HG02610 (cell line): ENCODE results near the gene LIPT1.
"Not testable (repeated sequence)": the region's sequence is repeated elsewhere in the genome, so short reads cannot be mapped to it uniquely, and the experiment has no call there.

Experiments used
- ATAC-seq: cut with Tn5 transposase; IDR thresholded peaks from one replicate; pipeline ENCODE4 v1.9.1; 2021; ENCODE audit warnings: mild to moderate bottlenecking, moderate library complexity; ENCODE audit not compliant: unreplicated experiment

Gene LIPT1

GRCh38 chr2:99154643-99155536 lies at the start of gene LIPT1, which contains the start of gene TSGA10:
TSS of gene LIPT1 (plus strand) at chr2:99154967. CDS start at chr2:99161958, 6,991 bp downstream.
TSS of gene TSGA10 (minus strand) at chr2:99154942. CDS start at chr2:99109439, 45,503 bp downstream.
- ATAC-seq = peak; percentile 95

- ATAC-seq = no peak
Measured at GRCh38 chr2:99106913-99107312, 47.9 kb upstream of the LIPT1 start.

- no peak for ATAC-seq
Measured at GRCh38 chr2:99111236-99111635, 43.5 kb upstream of the LIPT1 start.

- no peak for ATAC-seq
Measured at GRCh38 chr2:99111945-99112344, 42.8 kb upstream of the LIPT1 start.

- no peak for ATAC-seq
Measured at GRCh38 chr2:99112617-99113016, 42.1 kb upstream of the LIPT1 start.

- ATAC-seq = no peak
Measured at GRCh38 chr2:99127981-99128380, 26.8 kb upstream of the LIPT1 start.

GRCh38 chr2:99135044-99135556 lies 19.7 kb upstream of the LIPT1 start:
- ATAC-seq = not testable (repeated sequence)

GRCh38 chr2:99139003-99139402 lies 15.8 kb upstream of the LIPT1 start:
- no peak for ATAC-seq

GRCh38 chr2:99140056-99140859 lies 14.5 kb upstream of the LIPT1 start:
- ATAC-seq = no peak

GRCh38 chr2:99140860-99141109 lies 14.0 kb upstream of the LIPT1 start:
- no peak for ATAC-seq

- peak; percentile 90 for ATAC-seq
Measured at GRCh38 chr2:99141110-99142108, 13.4 kb upstream of the LIPT1 start, which contains the start of gene C2orf15. TSS of gene C2orf15 (plus strand) at chr2:99141707. CDS start at chr2:99150559, 8,852 bp downstream.

- no peak for ATAC-seq
Measured at GRCh38 chr2:99150706-99151105, 4.1 kb upstream of the LIPT1 start.

- no peak for ATAC-seq
Measured at GRCh38 chr2:99152199-99152895, 2.4 kb upstream of the LIPT1 start.

- no peak for ATAC-seq
Measured at GRCh38 chr2:99153921-99154604, 704 bp upstream of the LIPT1 start.

GRCh38 chr2:99156891-99157290 lies 2.1 kb downstream of the LIPT1 start:
- ATAC-seq = no peak

GRCh38 chr2:99158599-99158998 lies 3.8 kb downstream of the LIPT1 start:
- no peak for ATAC-seq

GRCh38 chr2:99159594-99159993 lies 4.8 kb downstream of the LIPT1 start:
- no peak for ATAC-seq

- ATAC-seq = no peak
Measured at GRCh38 chr2:99166218-99166617, 11.5 kb downstream of the LIPT1 start.

GRCh38 chr2:99169534-99169933 lies 14.8 kb downstream of the LIPT1 start:
- peak; percentile 82 for ATAC-seq
